K562 (cell line): Measurements from ENCODE around the gene THADA.

Experiments used
- BHLHE40 ChIP-seq: IDR thresholded peaks from 2 replicates; pipeline ENCODE4 v1.6.1; 2011; ENCODE audit warnings: low read length, improper control_type of control experiment
- EGR1 ChIP-seq: fragments of 450-650 bp; conservative IDR thresholded peaks from 2 replicates; pipeline ENCODE4 v1.6.1; 2017; ENCODE audit warnings: mild to moderate bottlenecking
- EZH2 ChIP-seq: IDR thresholded peaks from 2 replicates; pipeline ENCODE4 v1.6.1; 2012; ENCODE audit warnings: low read depth, mild to moderate bottlenecking, inconsistent platforms, low read length, borderline replicate concordance
- MCM2 ChIP-seq: fragments of 450-650 bp; IDR thresholded peaks from 2 replicates; pipeline ENCODE4 v1.6.1; 2017; ENCODE audit warnings: low read depth, mild to moderate bottlenecking
- MTA1 ChIP-seq: fragments of 450-650 bp; IDR thresholded peaks from 2 replicates; pipeline ENCODE4 v1.6.1; 2017; ENCODE audit warnings: borderline replicate concordance
- PHB ChIP-seq: fragments of 250-450 bp; sonication (Bioruptor Pico); IDR thresholded peaks from 2 replicates; pipeline ENCODE4 v1.5.0; 2021
- POLR2A ChIP-seq: fragments of 450-650 bp; conservative IDR thresholded peaks from 2 replicates; pipeline ENCODE4 v1.6.1; 2016
- RBM39 ChIP-seq: fragments of 200-400 bp; formaldehyde crosslinking; optimal IDR thresholded peaks from 2 replicates; pipeline ENCODE3; 2018; ENCODE audit warnings: low read depth, low read length
- RFX5 ChIP-seq: IDR thresholded peaks from 2 replicates; pipeline ENCODE4 v1.6.1; 2011; ENCODE audit warnings: low read depth, mild to moderate bottlenecking, improper control_type of control experiment, low read length
- TF ChIP-seq, protein P1 (sequence below): sonication (generic); formaldehyde crosslinking; IDR thresholded peaks from 2 replicates; pipeline ENCODE4 v1.8.0; 2022; ENCODE audit warnings: mild to moderate bottlenecking, missing genetic modification reagents
- TF ChIP-seq, protein P2 (sequence below): fragments of 450-650 bp; IDR thresholded peaks from 2 replicates; pipeline ENCODE4 v1.6.1; 2016; ENCODE audit warnings: missing biosample characterization, missing genetic modification characterization
- TF ChIP-seq, protein P3 (sequence below), 3 experiments: IDR thresholded peaks in 2 of 3; conservative IDR thresholded peaks in 1 of 3; 2 replicates each; pipeline ENCODE4 v1.5.1; 2011 to 2012; ENCODE audit warnings: low read length in 3 of 3, mild to moderate bottlenecking in 3 of 3, control low read depth in 2 of 3, improper control_type of control experiment in 1 of 3, inconsistent platforms in 1 of 3, low read depth in 1 of 3, mixed read lengths in 1 of 3, moderate library complexity in 1 of 3; ENCODE audit not compliant: insufficient read depth in 2 of 3
- TF ChIP-seq, protein P4 (sequence below): sonication (generic); IDR thresholded peaks from 2 replicates; pipeline ENCODE4 v1.6.1; 2016

DNA sequence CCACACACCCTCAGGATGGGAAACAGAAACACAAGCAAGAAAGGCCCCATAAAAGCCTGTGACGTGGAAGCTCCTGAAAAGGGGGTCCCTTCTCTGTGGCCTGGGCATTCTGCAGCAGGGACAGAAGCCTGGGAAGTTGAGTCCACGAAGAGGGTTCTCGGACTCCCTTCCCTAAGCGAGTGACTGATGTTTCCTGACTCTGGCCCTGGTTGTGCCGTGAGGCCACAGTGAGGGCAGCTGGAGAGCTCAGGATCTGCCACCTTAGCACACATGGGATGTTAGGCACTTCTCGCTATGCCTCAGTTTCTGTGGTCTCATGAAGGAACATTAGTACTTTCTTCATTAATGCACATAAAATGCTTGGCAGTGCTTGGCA is 282.2 kb downstream of the THADA start:
- TF ChIP-seq, protein P1, sequence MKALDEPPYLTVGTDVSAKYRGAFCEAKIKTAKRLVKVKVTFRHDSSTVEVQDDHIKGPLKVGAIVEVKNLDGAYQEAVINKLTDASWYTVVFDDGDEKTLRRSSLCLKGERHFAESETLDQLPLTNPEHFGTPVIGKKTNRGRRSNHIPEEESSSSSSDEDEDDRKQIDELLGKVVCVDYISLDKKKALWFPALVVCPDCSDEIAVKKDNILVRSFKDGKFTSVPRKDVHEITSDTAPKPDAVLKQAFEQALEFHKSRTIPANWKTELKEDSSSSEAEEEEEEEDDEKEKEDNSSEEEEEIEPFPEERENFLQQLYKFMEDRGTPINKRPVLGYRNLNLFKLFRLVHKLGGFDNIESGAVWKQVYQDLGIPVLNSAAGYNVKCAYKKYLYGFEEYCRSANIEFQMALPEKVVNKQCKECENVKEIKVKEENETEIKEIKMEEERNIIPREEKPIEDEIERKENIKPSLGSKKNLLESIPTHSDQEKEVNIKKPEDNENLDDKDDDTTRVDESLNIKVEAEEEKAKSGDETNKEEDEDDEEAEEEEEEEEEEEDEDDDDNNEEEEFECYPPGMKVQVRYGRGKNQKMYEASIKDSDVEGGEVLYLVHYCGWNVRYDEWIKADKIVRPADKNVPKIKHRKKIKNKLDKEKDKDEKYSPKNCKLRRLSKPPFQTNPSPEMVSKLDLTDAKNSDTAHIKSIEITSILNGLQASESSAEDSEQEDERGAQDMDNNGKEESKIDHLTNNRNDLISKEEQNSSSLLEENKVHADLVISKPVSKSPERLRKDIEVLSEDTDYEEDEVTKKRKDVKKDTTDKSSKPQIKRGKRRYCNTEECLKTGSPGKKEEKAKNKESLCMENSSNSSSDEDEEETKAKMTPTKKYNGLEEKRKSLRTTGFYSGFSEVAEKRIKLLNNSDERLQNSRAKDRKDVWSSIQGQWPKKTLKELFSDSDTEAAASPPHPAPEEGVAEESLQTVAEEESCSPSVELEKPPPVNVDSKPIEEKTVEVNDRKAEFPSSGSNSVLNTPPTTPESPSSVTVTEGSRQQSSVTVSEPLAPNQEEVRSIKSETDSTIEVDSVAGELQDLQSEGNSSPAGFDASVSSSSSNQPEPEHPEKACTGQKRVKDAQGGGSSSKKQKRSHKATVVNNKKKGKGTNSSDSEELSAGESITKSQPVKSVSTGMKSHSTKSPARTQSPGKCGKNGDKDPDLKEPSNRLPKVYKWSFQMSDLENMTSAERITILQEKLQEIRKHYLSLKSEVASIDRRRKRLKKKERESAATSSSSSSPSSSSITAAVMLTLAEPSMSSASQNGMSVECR (CRISPR knock-in tag) = no peak
- no peak for TF ChIP-seq EZH2
- no peak for TF ChIP-seq MCM2
- no peak for TF ChIP-seq RBM39
- TF ChIP-seq POLR2A = no peak
- TF ChIP-seq MTA1 = no peak
- TF ChIP-seq, protein P2, sequence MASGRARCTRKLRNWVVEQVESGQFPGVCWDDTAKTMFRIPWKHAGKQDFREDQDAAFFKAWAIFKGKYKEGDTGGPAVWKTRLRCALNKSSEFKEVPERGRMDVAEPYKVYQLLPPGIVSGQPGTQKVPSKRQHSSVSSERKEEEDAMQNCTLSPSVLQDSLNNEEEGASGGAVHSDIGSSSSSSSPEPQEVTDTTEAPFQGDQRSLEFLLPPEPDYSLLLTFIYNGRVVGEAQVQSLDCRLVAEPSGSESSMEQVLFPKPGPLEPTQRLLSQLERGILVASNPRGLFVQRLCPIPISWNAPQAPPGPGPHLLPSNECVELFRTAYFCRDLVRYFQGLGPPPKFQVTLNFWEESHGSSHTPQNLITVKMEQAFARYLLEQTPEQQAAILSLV (tag) = no peak
- no peak for TF ChIP-seq BHLHE40
- TF ChIP-seq, protein P3, sequence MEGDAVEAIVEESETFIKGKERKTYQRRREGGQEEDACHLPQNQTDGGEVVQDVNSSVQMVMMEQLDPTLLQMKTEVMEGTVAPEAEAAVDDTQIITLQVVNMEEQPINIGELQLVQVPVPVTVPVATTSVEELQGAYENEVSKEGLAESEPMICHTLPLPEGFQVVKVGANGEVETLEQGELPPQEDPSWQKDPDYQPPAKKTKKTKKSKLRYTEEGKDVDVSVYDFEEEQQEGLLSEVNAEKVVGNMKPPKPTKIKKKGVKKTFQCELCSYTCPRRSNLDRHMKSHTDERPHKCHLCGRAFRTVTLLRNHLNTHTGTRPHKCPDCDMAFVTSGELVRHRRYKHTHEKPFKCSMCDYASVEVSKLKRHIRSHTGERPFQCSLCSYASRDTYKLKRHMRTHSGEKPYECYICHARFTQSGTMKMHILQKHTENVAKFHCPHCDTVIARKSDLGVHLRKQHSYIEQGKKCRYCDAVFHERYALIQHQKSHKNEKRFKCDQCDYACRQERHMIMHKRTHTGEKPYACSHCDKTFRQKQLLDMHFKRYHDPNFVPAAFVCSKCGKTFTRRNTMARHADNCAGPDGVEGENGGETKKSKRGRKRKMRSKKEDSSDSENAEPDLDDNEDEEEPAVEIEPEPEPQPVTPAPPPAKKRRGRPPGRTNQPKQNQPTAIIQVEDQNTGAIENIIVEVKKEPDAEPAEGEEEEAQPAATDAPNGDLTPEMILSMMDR (IDR thresholded peaks at IDR 0.05 in 2 of 3, conservative IDR thresholded peaks at IDR 0.05 in 1 of 3; ENCODE audit: insufficient read depth in 2 of 3, low read depth in 1 of 3, low read length in 3 of 3) = no peak
- no peak for TF ChIP-seq PHB (CRISPR knock-in tag)
- no peak for TF ChIP-seq EGR1
- TF ChIP-seq, protein P4, sequence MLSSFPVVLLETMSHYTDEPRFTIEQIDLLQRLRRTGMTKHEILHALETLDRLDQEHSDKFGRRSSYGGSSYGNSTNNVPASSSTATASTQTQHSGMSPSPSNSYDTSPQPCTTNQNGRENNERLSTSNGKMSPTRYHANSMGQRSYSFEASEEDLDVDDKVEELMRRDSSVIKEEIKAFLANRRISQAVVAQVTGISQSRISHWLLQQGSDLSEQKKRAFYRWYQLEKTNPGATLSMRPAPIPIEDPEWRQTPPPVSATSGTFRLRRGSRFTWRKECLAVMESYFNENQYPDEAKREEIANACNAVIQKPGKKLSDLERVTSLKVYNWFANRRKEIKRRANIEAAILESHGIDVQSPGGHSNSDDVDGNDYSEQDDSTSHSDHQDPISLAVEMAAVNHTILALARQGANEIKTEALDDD = no peak
- TF ChIP-seq RFX5 = no peak
